Epithelial cell of proximal tubule (primary cell): ENCODE data around the gene MPEG1. TPM values are rescaled to one million over a fixed set of nuclear protein-coding genes. Genes with fewer than 3 reads are reported as not detected.

ENCODE experiments used
- DNase-seq: peaks from one replicate; pipeline ENCODE4 v3.0.0-alpha.2; 2011; ENCODE audit warnings: low read depth
- H3K4me3 ChIP-seq: 2 replicates; pipeline ENCODE4 v1.5.1; 2011; ENCODE audit warnings: low read depth, mild to moderate bottlenecking, low read length
- CTCF ChIP-seq: conservative IDR thresholded peaks from 2 replicates; pipeline ENCODE4 v1.5.1; 2012; ENCODE audit warnings: low read depth, mild to moderate bottlenecking, low read length
- total RNA-seq: library from RNA; depleted of rRNA; stranded (reverse); fragments of >200 nt; gene quantifications from 2 replicates; pipeline ENCODE4 v1.2.3, GENCODE V29; 2015

MPEG1 gene
- total RNA-seq, 1 donor from 2014 or later: not detected

DNA sequence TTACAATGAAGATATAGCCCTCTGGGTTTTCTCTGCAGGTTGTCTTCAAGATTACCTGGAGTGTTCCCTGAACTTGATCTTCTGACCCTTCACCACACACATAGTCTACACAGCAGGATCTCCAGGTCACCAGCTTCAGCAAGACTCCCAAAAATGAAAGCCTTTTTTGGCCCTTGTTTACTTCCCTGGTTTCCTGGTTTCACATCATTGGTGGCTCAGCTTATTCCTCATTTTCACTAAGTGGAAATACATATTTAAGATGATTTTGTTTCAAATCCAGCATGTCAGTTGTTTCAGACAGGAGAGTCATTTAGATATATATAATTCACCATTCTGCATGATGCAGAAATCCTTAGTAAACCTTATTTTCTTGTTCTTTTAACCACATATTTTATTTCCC, 41.6 kb upstream of the MPEG1 start:
- no peak for TF ChIP-seq CTCF
- H3K4me3 ChIP-seq: no peak overlapping the region
- DNase-seq: no peak

DNA sequence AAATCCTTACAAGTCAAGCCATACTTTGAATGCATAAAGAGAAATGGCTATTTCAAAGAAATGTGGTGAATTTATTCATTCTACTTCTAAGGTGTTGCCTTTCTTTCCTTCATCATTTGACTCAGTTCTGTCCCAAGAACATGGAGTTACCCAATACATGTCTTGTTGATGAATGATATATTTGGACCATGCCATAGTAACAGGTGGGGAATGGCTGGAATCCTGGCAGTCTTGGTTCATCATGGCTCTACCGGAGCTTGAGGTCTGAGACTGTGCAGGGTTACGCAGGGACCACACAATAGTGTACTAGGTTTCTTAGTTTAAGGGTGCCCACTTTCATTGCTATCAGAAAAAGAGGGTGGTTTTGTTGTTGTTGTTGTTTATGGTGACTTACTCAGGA, 40.3 kb upstream of the MPEG1 start:
- H3K4me3 ChIP-seq: no peak overlapping the region
- no peak for DNase-seq
- no peak for TF ChIP-seq CTCF

DNA sequence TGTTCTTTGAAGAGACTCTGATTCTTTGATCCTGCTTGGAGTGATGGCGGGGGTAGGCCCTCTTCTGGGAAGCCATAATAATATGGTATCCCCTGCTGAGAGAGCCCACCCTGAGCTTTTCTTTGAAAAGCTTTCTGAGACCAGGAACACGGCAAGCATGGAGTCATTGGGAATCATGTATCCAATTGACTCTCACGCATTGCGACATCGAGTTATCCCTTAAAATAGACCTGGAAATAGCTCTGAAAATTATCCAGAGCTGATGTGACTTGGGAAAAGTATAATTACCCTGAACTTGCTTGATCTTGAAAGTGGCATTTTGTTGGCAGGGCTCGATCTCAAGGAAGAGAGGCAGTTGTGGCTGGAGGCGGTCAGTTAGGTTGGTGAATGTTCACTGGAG, 36.8 kb upstream of the MPEG1 start:
- no peak overlapping the region for H3K4me3 ChIP-seq
- no peak for TF ChIP-seq CTCF
- no peak for DNase-seq

DNA sequence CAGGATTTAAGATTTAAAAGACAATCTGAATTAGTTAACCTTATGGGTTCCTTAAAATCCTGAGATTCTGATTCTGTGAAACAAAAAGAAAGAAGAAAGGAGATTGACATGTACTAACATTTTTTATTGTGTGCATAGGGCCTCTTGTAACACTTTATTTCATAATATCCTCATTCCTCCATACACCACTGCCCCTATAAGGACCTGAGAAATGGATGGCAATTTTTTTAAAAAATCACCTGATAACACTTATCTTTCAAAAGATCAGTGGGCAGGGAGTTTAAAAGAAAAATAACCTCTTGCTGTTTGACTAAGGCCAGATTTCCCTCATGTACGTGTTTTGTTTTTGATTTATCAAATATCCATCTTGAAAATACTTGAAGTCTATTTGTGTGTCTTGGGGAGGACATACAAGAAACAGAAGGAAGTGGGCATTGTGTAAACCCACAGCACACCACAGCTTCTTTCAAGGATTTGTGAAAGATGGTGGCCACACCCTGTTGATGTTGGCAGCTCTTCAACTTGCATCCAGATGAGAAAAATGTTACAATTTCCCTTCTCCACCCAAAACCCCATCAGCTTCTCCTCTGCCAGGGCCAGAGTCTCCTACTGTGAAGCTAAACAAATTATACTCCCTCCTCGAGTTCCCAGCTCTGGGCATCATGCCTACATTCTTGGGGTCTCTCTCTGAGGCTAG, 35.0 kb upstream of the MPEG1 start:
- DNase-seq: no peak
- no peak overlapping the region for H3K4me3 ChIP-seq
- no peak for TF ChIP-seq CTCF

GRCh38 chr11:59243633-59244032, 30.9 kb upstream of the MPEG1 start:
- no peak for TF ChIP-seq CTCF
- no peak for DNase-seq
- no peak overlapping the region for H3K4me3 ChIP-seq

DNA sequence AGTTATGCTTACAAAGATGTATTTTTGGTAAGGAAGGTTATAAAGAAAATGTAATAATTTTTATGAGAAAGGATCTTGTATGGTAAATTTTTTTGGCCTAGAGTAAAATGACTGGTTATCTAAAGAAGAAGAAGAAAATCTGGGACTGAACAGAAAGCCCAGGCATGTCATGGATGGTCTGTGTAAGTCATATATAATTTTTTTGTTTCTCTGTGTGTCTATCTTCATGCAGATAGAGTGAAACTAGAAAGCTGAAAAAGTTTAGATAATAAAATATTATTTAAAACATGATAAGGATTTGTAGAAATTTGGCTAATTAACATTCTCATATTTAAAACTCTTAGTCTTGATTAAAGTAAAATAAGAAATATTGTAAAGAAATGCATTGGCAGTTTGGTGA, 27.6 kb upstream of the MPEG1 start:
- no peak for TF ChIP-seq CTCF
- DNase-seq: no peak
- H3K4me3 ChIP-seq: no peak overlapping the region

DNA sequence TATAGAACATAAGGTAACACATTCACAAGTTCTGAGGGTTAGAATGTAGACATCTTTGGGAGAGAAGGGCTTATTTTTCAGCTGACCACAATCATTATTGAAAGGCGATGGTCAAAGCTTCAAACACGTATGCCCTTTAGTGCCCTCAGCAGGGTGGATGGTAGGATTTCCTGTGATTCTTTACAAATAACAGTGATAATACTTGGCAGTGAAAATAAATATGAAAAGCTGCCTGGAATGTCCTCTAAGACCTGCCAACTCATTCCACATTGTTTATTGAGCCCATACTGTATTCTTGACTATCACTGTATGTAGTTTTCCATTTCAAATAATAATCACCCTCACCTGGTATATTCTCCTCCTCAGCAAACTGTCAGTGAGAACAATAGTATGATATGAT, 13.7 kb upstream of the MPEG1 start:
- no peak for TF ChIP-seq CTCF
- DNase-seq: no peak
- no peak overlapping the region for H3K4me3 ChIP-seq
